A549 (cell line): ENCODE data around the gene ARPC5L. TPM values are rescaled to one million over a fixed set of nuclear protein-coding genes. Genes with fewer than 3 reads are reported as not detected.

Experiments
- ATAC-seq, 2 experiments: fragments of 200-7000 bp in 1 of 2; fragments of >200 bp in 1 of 2; cut with Nextera tagmentation in 1 of 2; cut with Tn5 transposase in 1 of 2; 3 replicates each; pipeline versions ENCODE4 v1.8.0 to v1.9.1; 2018 to 2020; ENCODE audit warnings: mild to moderate bottlenecking in 1 of 2, moderate library complexity in 1 of 2
- CTCF ChIA-PET: fragments of 300-600 bp; sonication (Branson Sonifier 250); formaldehyde crosslinking; extraction: SDS; loops from one replicate; lab custom pipeline; 2021; ENCODE audit warnings: antibody characterized with exemption, inconsistent platforms; lab: Yijun Ruan, JAX
- POLR2A ChIA-PET: fragments of 350-600 bp; formaldehyde crosslinking; extraction: SDS; loops from one replicate; lab custom pipeline; 2021; ENCODE audit warnings: antibody characterized with exemption, inconsistent platforms; lab: Yijun Ruan, JAX
- DNase-seq, 2 experiments: peaks; one replicate each; pipeline versions ENCODE4 v3.0.0 to v3.0.0-alpha.2; 2011 to 2016; ENCODE audit warnings: low read depth in 1 of 2, low spot score in 1 of 2
- FAIRE-seq: peaks from 2 replicates; lab custom pipeline; 2011; peaks lifted over from hg19 to GRCh38; lab: Jason Lieb, UNC
- H3K27ac ChIP-seq, 2 experiments: fragments of >200 bp; sonication (Bioruptor Twin); formaldehyde crosslinking; 3 replicates each; pipeline ENCODE4 v1.5.1; 2016 to 2017
- H3K4me1 ChIP-seq: fragments of >200 bp; sonication (Bioruptor Twin); formaldehyde crosslinking; 3 replicates; pipeline ENCODE4 v1.6.1; 2016
- H3K4me2 ChIP-seq: fragments of >200 bp; sonication (Bioruptor Twin); formaldehyde crosslinking; 3 replicates; pipeline ENCODE4 v1.6.1; 2016
- H3K4me3 ChIP-seq: fragments of >200 bp; sonication (Bioruptor Twin); formaldehyde crosslinking; 3 replicates; pipeline ENCODE4 v1.5.1; 2016
- H3K9me3 ChIP-seq: fragments of >200 bp; sonication (Bioruptor Twin); formaldehyde crosslinking; 3 replicates; pipeline ENCODE4 v1.6.1; 2016
- CHD2 ChIP-seq: fragments of 150-350 bp; IDR thresholded peaks from 2 replicates; pipeline ENCODE4 v1.6.1; 2014; ENCODE audit warnings: low read length; ENCODE audit not compliant: partially characterized antibody
- E2F6 ChIP-seq: IDR thresholded peaks from 2 replicates; pipeline ENCODE4 v1.6.1; 2012; ENCODE audit warnings: low read depth, borderline replicate concordance
- EHF ChIP-seq: fragments of 250-450 bp; sonication (Bioruptor Pico); IDR thresholded peaks from 2 replicates; pipeline ENCODE4 v1.5.0; 2020; ENCODE audit warnings: mild to moderate bottlenecking
- EHMT2 ChIP-seq: fragments of 200-600 bp; sonication (generic); IDR thresholded peaks from 2 replicates; pipeline ENCODE4 v1.6.1; 2016; ENCODE audit warnings: antibody characterized with exemption, low read depth, mild to moderate bottlenecking, moderate library complexity
- FOXS1 ChIP-seq: fragments of 250-450 bp; sonication (Bioruptor Pico); IDR thresholded peaks from 2 replicates; pipeline ENCODE4 v1.5.0; 2020; ENCODE audit warnings: mild to moderate bottlenecking, moderate library complexity
- GATA3 ChIP-seq: IDR thresholded peaks from 2 replicates; pipeline ENCODE4 v1.6.1; 2012; ENCODE audit warnings: borderline replicate concordance
- HEYL ChIP-seq: fragments of 250-450 bp; sonication (Bioruptor Pico); IDR thresholded peaks from 2 replicates; pipeline ENCODE4 v1.8.0; 2021; ENCODE audit warnings: mild to moderate bottlenecking, moderate library complexity
- KDM1A ChIP-seq: fragments of 200-600 bp; sonication (generic); IDR thresholded peaks from 2 replicates; pipeline ENCODE4 v1.6.1; 2016; ENCODE audit warnings: low read depth, mild to moderate bottlenecking
- MAFK ChIP-seq: fragments of 450-650 bp; IDR thresholded peaks from 2 replicates; pipeline ENCODE4 v1.6.1; 2014; ENCODE audit not compliant: partially characterized antibody
- NR3C1 ChIP-seq: fragments of >200 bp; sonication (Bioruptor Twin); formaldehyde crosslinking; IDR thresholded peaks from 3 replicates; pipeline ENCODE4 v1.6.1; 2017
- PHF8 ChIP-seq: fragments of 200-600 bp; sonication (generic); IDR thresholded peaks from 2 replicates; pipeline ENCODE4 v1.6.1; 2016; ENCODE audit warnings: low read depth, mild to moderate bottlenecking, antibody characterized with exemption, moderate library complexity, borderline replicate concordance
- REST ChIP-seq: fragments of 200-600 bp; sonication (generic); IDR thresholded peaks from 2 replicates; pipeline ENCODE4 v1.6.1; 2016; ENCODE audit warnings: antibody characterized with exemption, mild to moderate bottlenecking, moderate library complexity
- WGBS: methylation state at CpG from one replicate; pipeline ENCODE4 v1.1.6; 2017; ENCODE audit errors: missing lambda C conversion rate; 5-methylcytosine and 5-hydroxymethylcytosine counted together
- polyA plus RNA-seq, 4 experiments: library from polyadenylated mRNA; depleted of rRNA in 3 of 4; stranded (reverse); fragments of >200 nt; fragmentation: RNase III in 1 of 4; extraction: RNeasy Plus Mini Kit Qiagen cat#74134 plus additional on column Dnase treatment in 1 of 4; gene quantifications; 2 replicates in 3 of 4; 3 replicates in 1 of 4; pipeline ENCODE4 v1.2.3, GENCODE V29; 2011 to 2017
- TF ChIP-seq, protein P1 (sequence below): fragments of 250-450 bp; sonication (Bioruptor Pico); IDR thresholded peaks from 2 replicates; pipeline ENCODE4 v1.5.0; 2021; ENCODE audit warnings: mild to moderate bottlenecking, moderate library complexity, borderline replicate concordance
- TF ChIP-seq, protein P2 (sequence below): IDR thresholded peaks from 2 replicates; pipeline ENCODE4 v1.6.1; 2012
- TF ChIP-seq, protein P3 (sequence below): fragments of >200 bp; sonication (Bioruptor Twin); formaldehyde crosslinking; IDR thresholded peaks from 2 replicates; pipeline ENCODE4 v1.6.1; 2016

The ARPC5L gene
- polyA plus RNA-seq, 2 of the 4 experiments (the other 2 are of a cell fraction): 59.4 to 62.8 TPM

- TF ChIP-seq, protein P1, sequence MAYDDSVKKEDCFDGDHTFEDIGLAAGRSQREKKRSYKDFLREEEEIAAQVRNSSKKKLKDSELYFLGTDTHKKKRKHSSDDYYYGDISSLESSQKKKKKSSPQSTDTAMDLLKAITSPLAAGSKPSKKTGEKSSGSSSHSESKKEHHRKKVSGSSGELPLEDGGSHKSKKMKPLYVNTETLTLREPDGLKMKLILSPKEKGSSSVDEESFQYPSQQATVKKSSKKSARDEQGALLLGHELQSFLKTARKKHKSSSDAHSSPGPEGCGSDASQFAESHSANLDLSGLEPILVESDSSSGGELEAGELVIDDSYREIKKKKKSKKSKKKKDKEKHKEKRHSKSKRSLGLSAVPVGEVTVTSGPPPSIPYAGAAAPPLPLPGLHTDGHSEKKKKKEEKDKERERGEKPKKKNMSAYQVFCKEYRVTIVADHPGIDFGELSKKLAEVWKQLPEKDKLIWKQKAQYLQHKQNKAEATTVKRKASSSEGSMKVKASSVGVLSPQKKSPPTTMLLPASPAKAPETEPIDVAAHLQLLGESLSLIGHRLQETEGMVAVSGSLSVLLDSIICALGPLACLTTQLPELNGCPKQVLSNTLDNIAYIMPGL (CRISPR knock-in tag): no peak
- TF ChIP-seq E2F6 (peak; percentile 76; the same call in 1 of the 2 replicates), GATA3 (peak; percentile 12; the same call in 1 of the 2 replicates)
- TF ChIP-seq, all 56 proteins: peak for 11
Observed at GRCh38 chr9:124868511-124869465, 6.9 kb downstream of the ARPC5L start (continued).

DNA sequence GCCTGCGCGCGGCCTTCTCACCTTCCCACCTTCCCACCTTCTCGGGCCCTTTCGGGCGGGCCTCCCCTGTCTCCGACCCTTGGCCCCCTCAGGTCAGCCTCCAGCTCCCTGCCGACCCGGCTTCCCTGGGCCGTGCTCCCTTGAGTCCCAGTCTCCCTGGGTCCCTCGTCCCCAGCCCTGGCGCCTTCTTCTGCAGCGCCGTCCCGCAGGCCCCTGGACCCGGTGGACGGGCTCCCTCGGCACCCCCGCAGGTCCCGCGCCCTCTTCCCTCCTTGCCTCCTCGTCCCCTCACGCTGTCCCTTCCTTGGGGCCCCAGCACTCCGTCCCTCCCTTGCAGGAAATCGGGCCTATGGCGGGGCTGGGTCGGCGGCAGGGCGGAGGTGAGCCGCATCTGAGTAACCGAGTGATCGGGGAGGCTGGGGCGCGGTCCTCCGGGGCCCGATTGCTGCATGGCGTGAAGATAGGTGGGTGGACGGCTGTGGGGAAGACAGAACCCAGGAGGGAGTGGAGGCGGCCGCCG, 7.6 kb downstream of the ARPC5L start:
- ChIA-PET CTCF (interaction anchor here (1.4 to 1.8 kb wide), 4 partner anchors 13 to 92 kb away, joined by 3 to 7 read pairs (median 4); partner anchors contain the start of genes OLFML2A and WDR38), POLR2A (interaction anchor here (1.0 to 1.3 kb wide), 2 partner anchors 9 to 13 kb away, joined by 3 read pairs; partner anchors contain the start of gene RPL35)
- WGBS: 1% methylated on average over 33 of the region's 41 CpGs
- Histone ChIP-seq H3K4me1 (peaks cover 37% of the 10 kb centered on the region; the same call in 2 of the 3 replicates), H3K27ac (peak overlapping the region; percentile 98 to 100), H3K9me3 (no peaks in the 10 kb centered on the region), H3K4me3 (peak overlapping the region; percentile 100), H3K4me2 (peak overlapping the region; percentile 97)
- DNase-seq (no peak), FAIRE-seq (no peak), ATAC-seq (peak; percentile 33 to 46)
- TF ChIP-seq EHF (no peak), PHF8 (peak; percentile 41; the same call in 1 of the 2 replicates)

DNA sequence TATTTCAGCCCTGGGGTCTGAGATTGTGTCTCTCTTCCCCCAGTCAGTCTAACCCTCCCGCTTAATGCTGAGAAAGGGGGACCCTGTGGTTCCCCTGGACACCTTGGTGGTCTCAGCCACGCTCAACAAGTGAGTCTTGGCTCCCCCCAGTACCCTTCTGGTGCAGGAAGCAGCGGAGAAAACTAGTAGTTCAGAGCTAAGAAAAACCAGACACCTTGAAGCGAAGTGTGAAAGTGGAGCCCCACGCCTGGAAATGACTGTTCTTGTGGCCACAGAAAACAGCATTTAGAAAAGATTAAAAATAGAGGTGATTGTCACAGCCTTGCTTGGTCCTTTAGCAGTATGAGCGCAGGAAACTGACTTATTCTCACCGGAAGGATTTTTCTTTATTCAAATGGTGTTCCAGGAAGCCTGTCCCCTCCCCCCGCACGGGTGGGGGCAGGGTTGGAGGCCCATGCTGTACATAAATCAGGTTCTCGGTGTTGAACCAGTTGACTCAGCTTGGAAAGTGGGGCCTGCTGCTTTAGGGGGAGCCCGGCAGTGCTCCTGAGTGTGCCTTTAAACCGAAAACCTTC, 8.1 kb downstream of the ARPC5L start:
- no peak for DNase-seq
- Histone ChIP-seq H3K4me3 (peak overlapping the region; percentile 100), H3K4me1 (peaks cover 37% of the 10 kb centered on the region; the same call in 2 of the 3 replicates), H3K27ac (peak overlapping the region; percentile 98 to 100), H3K9me3 (no peaks in the 10 kb centered on the region), H3K4me2 (peak overlapping the region; percentile 97)
- 13% methylated on average over 12 of the region's 12 CpGs for WGBS
- FAIRE-seq: no peak
- no peak for ATAC-seq
- ChIA-PET POLR2A (interaction anchor here (1.0 to 1.3 kb wide), 3 partner anchors 8 to 13 kb away, joined by 3 read pairs; partner anchors contain the start of genes ARPC5L and RPL35), CTCF (interaction anchor here (1.4 to 2.1 kb wide), 5 partner anchors 8 to 93 kb away, joined by 3 to 7 read pairs (median 5); partner anchors contain the start of genes ARPC5L, OLFML2A, RPL35 and WDR38)
- no peak for TF ChIP-seq HEYL (CRISPR knock-in tag)
- no peak for TF ChIP-seq FOXS1 (CRISPR knock-in tag)
- no peak for TF ChIP-seq MAFK
- TF ChIP-seq CHD2: peak; percentile 71
- no peak for TF ChIP-seq KDM1A
- no peak for TF ChIP-seq NR3C1

- H3K4me3 ChIP-seq: peak overlapping the region; percentile 100
- H3K9me3 ChIP-seq: no peaks in the 10 kb centered on the region
- DNase-seq (no peak), ATAC-seq (no peak), FAIRE-seq (no peak)
- POLR2A ChIA-PET: interaction anchor here (1.0 kb wide), 1 partner anchor 8 kb away, joined by 3 read pairs; the partner anchor contains the start of genes ARPC5L and RPL35
- CTCF ChIA-PET: interaction anchor here (1.4 to 2.1 kb wide), 2 partner anchors 9 to 17 kb away, joined by 5 read pairs; partner anchors contain the start of genes ARPC5L, RPL35 and WDR38
- peaks cover 37% of the 10 kb centered on the region; the same call in 2 of the 3 replicates for H3K4me1 ChIP-seq
- 77% methylated on average over 6 of the region's 6 CpGs for WGBS
- peak overlapping the region; percentile 98 to 100 for H3K27ac ChIP-seq
- H3K4me2 ChIP-seq: peak overlapping the region; percentile 97
- TF ChIP-seq EHMT2 (no peak), HEYL (CRISPR knock-in tag) (no peak), MAFK (no peak), KDM1A (no peak), REST (no peak)
- TF ChIP-seq, protein P2, sequence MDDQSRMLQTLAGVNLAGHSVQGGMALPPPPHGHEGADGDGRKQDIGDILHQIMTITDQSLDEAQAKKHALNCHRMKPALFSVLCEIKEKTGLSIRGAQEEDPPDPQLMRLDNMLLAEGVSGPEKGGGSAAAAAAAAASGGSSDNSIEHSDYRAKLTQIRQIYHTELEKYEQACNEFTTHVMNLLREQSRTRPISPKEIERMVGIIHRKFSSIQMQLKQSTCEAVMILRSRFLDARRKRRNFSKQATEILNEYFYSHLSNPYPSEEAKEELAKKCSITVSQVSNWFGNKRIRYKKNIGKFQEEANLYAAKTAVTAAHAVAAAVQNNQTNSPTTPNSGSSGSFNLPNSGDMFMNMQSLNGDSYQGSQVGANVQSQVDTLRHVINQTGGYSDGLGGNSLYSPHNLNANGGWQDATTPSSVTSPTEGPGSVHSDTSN: no peak
- TF ChIP-seq, protein P1 (CRISPR knock-in tag): no peak
- TF ChIP-seq, protein P3, sequence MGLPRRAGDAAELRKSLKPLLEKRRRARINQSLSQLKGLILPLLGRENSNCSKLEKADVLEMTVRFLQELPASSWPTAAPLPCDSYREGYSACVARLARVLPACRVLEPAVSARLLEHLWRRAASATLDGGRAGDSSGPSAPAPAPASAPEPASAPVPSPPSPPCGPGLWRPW: no peak
Observed at GRCh38 chr9:124870723-124871122, 8.8 kb downstream of the ARPC5L start.
